Measurements from ENCODE around the gene ZFP36. TPM values are rescaled to one million over a fixed set of nuclear protein-coding genes. Genes with fewer than 3 reads are reported as not detected.

Gene ZFP36
- total RNA-seq (3.1 and 5.6 TPM in 2 replicates), polyA plus RNA-seq (11.4 and 37.3 TPM in 2 replicates), polyA minus RNA-seq (ENCODE audit: low replicate concordance) (39.7 and 43.5 TPM in 2 replicates)
- polyA plus RNA-seq (2012) = 50.8 and 140 TPM in 2 replicates

DNA sequence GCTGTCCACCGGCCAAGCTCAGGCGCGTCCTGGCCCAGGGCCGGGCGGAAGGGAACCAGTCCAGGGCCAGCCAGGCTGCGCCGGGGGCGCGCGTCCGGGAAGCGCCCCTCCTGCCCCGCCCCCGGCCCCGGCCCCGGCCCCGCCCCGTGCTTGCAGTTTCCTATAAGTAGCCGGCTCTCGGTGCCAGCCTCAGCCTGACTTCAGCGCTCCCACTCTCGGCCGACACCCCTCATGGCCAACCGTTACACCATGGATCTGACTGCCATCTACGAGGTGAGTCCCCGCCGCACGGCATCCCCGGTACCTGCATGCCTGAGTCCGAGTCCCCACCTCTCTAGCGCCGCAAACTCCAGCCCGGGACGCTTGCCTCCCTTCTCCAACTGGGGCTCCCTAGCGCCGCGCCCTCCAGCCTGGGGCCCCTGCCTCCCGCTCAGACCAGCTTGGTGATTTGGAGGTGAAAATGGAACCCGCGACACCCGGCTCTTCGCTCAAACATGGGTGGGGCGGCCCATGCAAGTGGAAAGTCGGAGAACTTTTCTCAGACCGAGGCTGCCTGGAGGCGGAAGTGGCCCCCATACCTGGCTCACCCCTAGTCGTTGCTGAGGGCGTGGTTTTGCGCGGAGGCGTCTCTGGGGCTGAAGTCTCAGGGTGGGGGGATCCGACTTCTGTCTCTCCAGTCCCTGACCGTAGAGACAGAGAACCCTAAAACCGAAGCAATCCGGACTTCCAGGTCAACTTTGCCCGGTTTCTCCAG lies at the start of gene ZFP36:
ZFP36 (plus strand) TSS at position 192 of the 754 bp plus-strand sequence; CDS start at position 250, 58 bp downstream.
- Histone ChIP-seq H3K27me3 (ENCODE audit: control insufficient read depth, insufficient read depth, low read length) (no peaks in the 10 kb centered on the region), H2AFZ (ENCODE audit: low read length) (no peak within 1 kb of the TSS), H3K4me3 (replicated peaks in 1 of 4; ENCODE audit: control extremely low read depth in 1 of 4, insufficient read depth in 1 of 4, low read depth in 3 of 4, low read length in 4 of 4) (peak within 1 kb of the TSS; percentile 79 to 98 (median 96)), H3K4me2 (ENCODE audit: extremely low read depth, insufficient read depth, low read length) (peak within 1 kb of the TSS; percentile 97), H3K9me3 (ENCODE audit: control insufficient read depth, insufficient read depth, low read depth, low read length) (no peaks in the 10 kb centered on the region), H3K79me2 (ENCODE audit: control insufficient read depth, insufficient read depth, low read length) (peaks cover 38% of the 10 kb centered on the region), H3K9ac (ENCODE audit: insufficient read depth, low read length) (peak within 1 kb of the TSS; percentile 98), H3K36me3 (ENCODE audit: control insufficient read depth, insufficient read depth, low read length) (peaks cover 12% of the 10 kb centered on the region), H3K4me1 (ENCODE audit: control insufficient read depth, extremely low read depth, insufficient read depth, low read length) (peaks cover 24% of the 10 kb centered on the region), H4K20me1 (ENCODE audit: control insufficient read depth, extremely low read depth, insufficient read depth, low read length) (peaks cover 6% of the 10 kb centered on the region), H3K27ac (ENCODE audit: insufficient read depth, low read length) (peak within 1 kb of the TSS; percentile 97)
- DNase-seq (ENCODE audit: low read depth in 2 of 2) = peak; percentile 67 to 93
- no peak for TF ChIP-seq EZH2 (IDR thresholded peaks at IDR 0.05; ENCODE audit: low read length, missing control alignments)
- TF ChIP-seq, protein P1, sequence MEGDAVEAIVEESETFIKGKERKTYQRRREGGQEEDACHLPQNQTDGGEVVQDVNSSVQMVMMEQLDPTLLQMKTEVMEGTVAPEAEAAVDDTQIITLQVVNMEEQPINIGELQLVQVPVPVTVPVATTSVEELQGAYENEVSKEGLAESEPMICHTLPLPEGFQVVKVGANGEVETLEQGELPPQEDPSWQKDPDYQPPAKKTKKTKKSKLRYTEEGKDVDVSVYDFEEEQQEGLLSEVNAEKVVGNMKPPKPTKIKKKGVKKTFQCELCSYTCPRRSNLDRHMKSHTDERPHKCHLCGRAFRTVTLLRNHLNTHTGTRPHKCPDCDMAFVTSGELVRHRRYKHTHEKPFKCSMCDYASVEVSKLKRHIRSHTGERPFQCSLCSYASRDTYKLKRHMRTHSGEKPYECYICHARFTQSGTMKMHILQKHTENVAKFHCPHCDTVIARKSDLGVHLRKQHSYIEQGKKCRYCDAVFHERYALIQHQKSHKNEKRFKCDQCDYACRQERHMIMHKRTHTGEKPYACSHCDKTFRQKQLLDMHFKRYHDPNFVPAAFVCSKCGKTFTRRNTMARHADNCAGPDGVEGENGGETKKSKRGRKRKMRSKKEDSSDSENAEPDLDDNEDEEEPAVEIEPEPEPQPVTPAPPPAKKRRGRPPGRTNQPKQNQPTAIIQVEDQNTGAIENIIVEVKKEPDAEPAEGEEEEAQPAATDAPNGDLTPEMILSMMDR (conservative IDR thresholded peaks at IDR 0.05 in 1 of 2, IDR thresholded peaks at IDR 0.05 in 1 of 2; ENCODE audit: low read depth in 1 of 2, low read length in 2 of 2) = no peak

- no peak for TF ChIP-seq EZH2 (IDR thresholded peaks at IDR 0.05; ENCODE audit: low read length, missing control alignments)
- TF ChIP-seq, protein P1 (conservative IDR thresholded peaks at IDR 0.05 in 1 of 2, IDR thresholded peaks at IDR 0.05 in 1 of 2; ENCODE audit: low read depth in 1 of 2, low read length in 2 of 2) = no peak
- H3K36me3 ChIP-seq (ENCODE audit: control insufficient read depth, insufficient read depth, low read length) = peaks cover 31% of the 10 kb centered on the region
- DNase-seq (ENCODE audit: low read depth in 2 of 2) = no peak
- H3K9ac ChIP-seq (ENCODE audit: insufficient read depth, low read length) = no peak overlapping the region
- H3K9me3 ChIP-seq (ENCODE audit: control insufficient read depth, insufficient read depth, low read depth, low read length) = no peaks in the 10 kb centered on the region
- H3K79me2 ChIP-seq (ENCODE audit: control insufficient read depth, insufficient read depth, low read length) = no peaks in the 10 kb centered on the region
- peaks cover 19% of the 10 kb centered on the region for H3K4me1 ChIP-seq (ENCODE audit: control insufficient read depth, extremely low read depth, insufficient read depth, low read length)
- no peaks in the 10 kb centered on the region for H3K27me3 ChIP-seq (ENCODE audit: control insufficient read depth, insufficient read depth, low read length)
- no peak overlapping the region for H3K4me2 ChIP-seq (ENCODE audit: extremely low read depth, insufficient read depth, low read length)
- no peak overlapping the region for H2AFZ ChIP-seq (ENCODE audit: low read length)
- no peak overlapping the region for H3K27ac ChIP-seq (ENCODE audit: insufficient read depth, low read length)
- no peak overlapping the region for H3K4me3 ChIP-seq (replicated peaks in 1 of 4; ENCODE audit: control extremely low read depth in 1 of 4, insufficient read depth in 1 of 4, low read depth in 3 of 4, low read length in 4 of 4)
- no peaks in the 10 kb centered on the region for H4K20me1 ChIP-seq (ENCODE audit: control insufficient read depth, extremely low read depth, insufficient read depth, low read length)
Measured at GRCh38 chr19:39359026-39359425, 47.6 kb upstream of the ZFP36 start.

GRCh38 chr19:39360599-39360998 lies 46.0 kb upstream of the ZFP36 start:
- Histone ChIP-seq H3K27me3 (ENCODE audit: control insufficient read depth, insufficient read depth, low read length) (no peaks in the 10 kb centered on the region), H3K79me2 (ENCODE audit: control insufficient read depth, insufficient read depth, low read length) (no peaks in the 10 kb centered on the region), H3K4me3 (replicated peaks in 1 of 4; ENCODE audit: control extremely low read depth in 1 of 4, insufficient read depth in 1 of 4, low read depth in 3 of 4, low read length in 4 of 4) (no peak overlapping the region), H4K20me1 (ENCODE audit: control insufficient read depth, extremely low read depth, insufficient read depth, low read length) (no peaks in the 10 kb centered on the region), H3K36me3 (ENCODE audit: control insufficient read depth, insufficient read depth, low read length) (peaks cover 29% of the 10 kb centered on the region), H3K9me3 (ENCODE audit: control insufficient read depth, insufficient read depth, low read depth, low read length) (no peaks in the 10 kb centered on the region), H2AFZ (ENCODE audit: low read length) (no peak overlapping the region), H3K4me2 (ENCODE audit: extremely low read depth, insufficient read depth, low read length) (no peak overlapping the region), H3K27ac (ENCODE audit: insufficient read depth, low read length) (no peak overlapping the region), H3K9ac (ENCODE audit: insufficient read depth, low read length) (no peak overlapping the region), H3K4me1 (ENCODE audit: control insufficient read depth, extremely low read depth, insufficient read depth, low read length) (peaks cover 28% of the 10 kb centered on the region)
- peak in 1 of 2 donors; percentile 31 for DNase-seq (ENCODE audit: low read depth in 2 of 2)
- TF ChIP-seq, protein P1 (conservative IDR thresholded peaks at IDR 0.05 in 1 of 2, IDR thresholded peaks at IDR 0.05 in 1 of 2; ENCODE audit: low read depth in 1 of 2, low read length in 2 of 2) = no peak
- no peak for TF ChIP-seq EZH2 (IDR thresholded peaks at IDR 0.05; ENCODE audit: low read length, missing control alignments)

Measured in fibroblast of lung (primary cell).